Measurements from ENCODE around the gene ETV3.
"Not testable (repeated sequence)": the region's sequence is repeated elsewhere in the genome, so short reads cannot be mapped to it uniquely, and the experiment has no call there.

The ETV3 gene

GRCh38 chr1:157138220-157139051 is at the start of gene ETV3:
Gene ETV3 (minus strand): TSS chr1:157138395. CDS start chr1:157136352, 2,043 bp downstream.
- peak; percentile 83 for DNase-seq (ENCODE audit: low read depth, low spot score)
- peak within 1 kb of the TSS; percentile 88 for H3K27ac ChIP-seq

- no peak for DNase-seq (ENCODE audit: low read depth, low spot score)
- no peak overlapping the region for H3K27ac ChIP-seq
These were observed 48.2 kb upstream of the ETV3 start for GRCh38 chr1:157186281-157186992.

GRCh38 chr1:157183870-157184269 is 45.7 kb upstream of the ETV3 start:
- no peak for DNase-seq (ENCODE audit: low read depth, low spot score)
- no peak overlapping the region for H3K27ac ChIP-seq

- H3K27ac ChIP-seq; DNase-seq (ENCODE audit: low read depth, low spot score): not testable (repeated sequence)
These were observed 44.2 kb upstream of the ETV3 start for GRCh38 chr1:157182371-157182770.

GRCh38 chr1:157181790-157182189 is 43.6 kb upstream of the ETV3 start:
- H3K27ac ChIP-seq, result no peak overlapping the region
- DNase-seq (ENCODE audit: low read depth, low spot score), result no peak

GRCh38 chr1:157181258-157181657 is 43.1 kb upstream of the ETV3 start:
- no peak overlapping the region for H3K27ac ChIP-seq
- no peak for DNase-seq (ENCODE audit: low read depth, low spot score)

- no peak for DNase-seq (ENCODE audit: low read depth, low spot score)
- no peak overlapping the region for H3K27ac ChIP-seq
These were observed 40.3 kb upstream of the ETV3 start for GRCh38 chr1:157178490-157178889.

- H3K27ac ChIP-seq, result no peak overlapping the region
- DNase-seq (ENCODE audit: low read depth, low spot score), result no peak
These were observed 39.7 kb upstream of the ETV3 start for GRCh38 chr1:157177733-157178394.

- DNase-seq (ENCODE audit: low read depth, low spot score), result no peak
- no peak overlapping the region for H3K27ac ChIP-seq
These were observed 38.5 kb upstream of the ETV3 start for GRCh38 chr1:157176591-157177121.

GRCh38 chr1:157176016-157176415 is 37.8 kb upstream of the ETV3 start:
- H3K27ac ChIP-seq, result no peak overlapping the region
- DNase-seq (ENCODE audit: low read depth, low spot score), result no peak

GRCh38 chr1:157173900-157174410 is 35.8 kb upstream of the ETV3 start:
- H3K27ac ChIP-seq, result no peak overlapping the region
- no peak for DNase-seq (ENCODE audit: low read depth, low spot score)

- H3K27ac ChIP-seq; DNase-seq (ENCODE audit: low read depth, low spot score): not testable (repeated sequence)
These were observed 35.0 kb upstream of the ETV3 start for GRCh38 chr1:157173241-157173640.

- H3K27ac ChIP-seq; DNase-seq (ENCODE audit: low read depth, low spot score): not testable (repeated sequence)
These were observed 34.4 kb upstream of the ETV3 start for GRCh38 chr1:157172591-157172990.

- DNase-seq (ENCODE audit: low read depth, low spot score); H3K27ac ChIP-seq: not testable (repeated sequence)
These were observed 33.8 kb upstream of the ETV3 start for GRCh38 chr1:157171903-157172503.

- H3K27ac ChIP-seq, result no peak overlapping the region
- DNase-seq (ENCODE audit: low read depth, low spot score), result no peak
These were observed 32.7 kb upstream of the ETV3 start for GRCh38 chr1:157170677-157171515.

- no peak overlapping the region for H3K27ac ChIP-seq
These were observed 29.8 kb upstream of the ETV3 start for GRCh38 chr1:157168015-157168414.

GRCh38 chr1:157167437-157167836 is 29.2 kb upstream of the ETV3 start:
- no peak for DNase-seq (ENCODE audit: low read depth, low spot score)
- H3K27ac ChIP-seq, result no peak overlapping the region

More at GRCh38 chr1:157168015-157168414, 29.8 kb upstream of the ETV3 start:
- DNase-seq (ENCODE audit: low read depth, low spot score), result no peak

- no peak for DNase-seq (ENCODE audit: low read depth, low spot score)
- H3K27ac ChIP-seq, result no peak overlapping the region
These were observed 28.4 kb upstream of the ETV3 start for GRCh38 chr1:157166590-157166989.
